Stimulated activated naive CD4-positive, alpha-beta T cell treated with Interleukin-2 at 50 U/mL for 16 hours (primary cell): Measurements from ENCODE around the gene CLTA.

ENCODE experiments used
- DNase-seq: peaks from one replicate; lab custom pipeline; 2025; lab: John Stamatoyannopoulos, UW

CLTA gene

GRCh38 chr9:36190388-36191289 is at the start of gene CLTA:
Gene CLTA, plus strand, starts transcription at chr9:36190921. Its CDS starts 136 bp downstream, at chr9:36191057.
- DNase-seq: peak; percentile 96

GRCh38 chr9:36141288-36141687 is 49.4 kb upstream of the CLTA start:
- no peak for DNase-seq

GRCh38 chr9:36141761-36142160 is 49.0 kb upstream of the CLTA start:
- DNase-seq: no peak

GRCh38 chr9:36142510-36143244 is 48.0 kb upstream of the CLTA start:
- DNase-seq: no peak

- DNase-seq: no peak
Measured at GRCh38 chr9:36143245-36143641, 47.5 kb upstream of the CLTA start.

- DNase-seq: no peak
Measured at GRCh38 chr9:36144309-36145232, 46.1 kb upstream of the CLTA start.

- no peak for DNase-seq
Measured at GRCh38 chr9:36145970-36146369, 44.8 kb upstream of the CLTA start.

GRCh38 chr9:36146651-36147050 is 44.1 kb upstream of the CLTA start:
- no peak for DNase-seq

GRCh38 chr9:36147441-36148175 is 43.1 kb upstream of the CLTA start:
- no peak for DNase-seq

- peak; percentile 68 for DNase-seq
Measured at GRCh38 chr9:36148311-36149051, 42.2 kb upstream of the CLTA start.

- DNase-seq: no peak
Measured at GRCh38 chr9:36149197-36149596, 41.5 kb upstream of the CLTA start.

- DNase-seq: no peak
Measured at GRCh38 chr9:36150574-36151315, 40.0 kb upstream of the CLTA start.

- DNase-seq: peak; percentile 85
Measured at GRCh38 chr9:36151316-36152210, 39.2 kb upstream of the CLTA start.

- DNase-seq: no peak
Measured at GRCh38 chr9:36152741-36153438, 37.8 kb upstream of the CLTA start.

GRCh38 chr9:36153746-36154145 is 37.0 kb upstream of the CLTA start:
- no peak for DNase-seq

- no peak for DNase-seq
Measured at GRCh38 chr9:36154331-36154952, 36.3 kb upstream of the CLTA start.

- no peak for DNase-seq
Measured at GRCh38 chr9:36156116-36156515, 34.6 kb upstream of the CLTA start.

GRCh38 chr9:36158122-36158521 is 32.6 kb upstream of the CLTA start:
- DNase-seq: no peak
